Activated CD4-positive, alpha-beta T cell treated with anti-CD3 and anti-CD28 coated beads for 36 hours (primary cell): ENCODE results near the gene DFFA. TPM values are rescaled to one million over a fixed set of nuclear protein-coding genes. Genes with fewer than 3 reads are reported as not detected.

Experiments used
- ATAC-seq: fragments of 200-7000 bp; cut with Tn5 transposase; one replicate; pipeline ENCODE4 v1.10.0; 2021; ENCODE audit warnings: mild to moderate bottlenecking, moderate library complexity
- CTCF ChIA-PET: fragments of 350-600 bp; sonication (Branson Sonifier 250); formaldehyde crosslinking; loops from one replicate; lab custom pipeline; 2021; ENCODE audit warnings: antibody characterized with exemption; lab: Charles Lee
- POLR2A ChIA-PET: fragments of 350-600 bp; sonication (Branson Sonifier 250); formaldehyde crosslinking; loops from one replicate; lab custom pipeline; 2021; ENCODE audit warnings: antibody characterized with exemption, inconsistent platforms; lab: Charles Lee
- DNase-seq: peaks from one replicate; pipeline ENCODE4 v3.0.0-alpha.2; 2020
- H3K27ac Mint-ChIP-seq: one replicate; pipeline ENCODE4 v1.8.0; 2021; ENCODE audit warnings: mixed read lengths
- H3K27me3 Mint-ChIP-seq: one replicate; pipeline ENCODE4 v1.8.0; 2021; ENCODE audit warnings: mixed read lengths
- H3K36me3 Mint-ChIP-seq: one replicate; pipeline ENCODE4 v1.8.0; 2021; ENCODE audit warnings: low read depth, mixed read lengths
- H3K4me1 Mint-ChIP-seq: one replicate; pipeline ENCODE4 v1.8.0; 2021; ENCODE audit warnings: mixed read lengths
- H3K4me3 Mint-ChIP-seq: one replicate; pipeline ENCODE4 v1.8.0; 2021; ENCODE audit warnings: mild to moderate bottlenecking, moderate library complexity, mixed read lengths
- H3K9me3 Mint-ChIP-seq: one replicate; pipeline ENCODE4 v1.8.0; 2021; ENCODE audit warnings: low read depth, mixed read lengths
- intact Hi-C, 2 experiments: fragments of 100-400 bp; cut with DNase I in 1 of 2; cut with micrococcal nuclease in 1 of 2; formaldehyde crosslinking; loops; one replicate each; pipeline versions ENCODE4 v1.14.2 to v1.15.1; 2022 to 2024; cut with DNase I, micrococcal nuclease
- total RNA-seq, 2 experiments: library from RNA; stranded (reverse); gene quantifications; one replicate each; pipeline ENCODE4 v1.2.3, GENCODE V29; 2021

Gene DFFA, protein sequence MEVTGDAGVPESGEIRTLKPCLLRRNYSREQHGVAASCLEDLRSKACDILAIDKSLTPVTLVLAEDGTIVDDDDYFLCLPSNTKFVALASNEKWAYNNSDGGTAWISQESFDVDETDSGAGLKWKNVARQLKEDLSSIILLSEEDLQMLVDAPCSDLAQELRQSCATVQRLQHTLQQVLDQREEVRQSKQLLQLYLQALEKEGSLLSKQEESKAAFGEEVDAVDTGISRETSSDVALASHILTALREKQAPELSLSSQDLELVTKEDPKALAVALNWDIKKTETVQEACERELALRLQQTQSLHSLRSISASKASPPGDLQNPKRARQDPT
- 10 to 100 TPM; 45.7 to 46.4 TPM for total RNA-seq

DNA sequence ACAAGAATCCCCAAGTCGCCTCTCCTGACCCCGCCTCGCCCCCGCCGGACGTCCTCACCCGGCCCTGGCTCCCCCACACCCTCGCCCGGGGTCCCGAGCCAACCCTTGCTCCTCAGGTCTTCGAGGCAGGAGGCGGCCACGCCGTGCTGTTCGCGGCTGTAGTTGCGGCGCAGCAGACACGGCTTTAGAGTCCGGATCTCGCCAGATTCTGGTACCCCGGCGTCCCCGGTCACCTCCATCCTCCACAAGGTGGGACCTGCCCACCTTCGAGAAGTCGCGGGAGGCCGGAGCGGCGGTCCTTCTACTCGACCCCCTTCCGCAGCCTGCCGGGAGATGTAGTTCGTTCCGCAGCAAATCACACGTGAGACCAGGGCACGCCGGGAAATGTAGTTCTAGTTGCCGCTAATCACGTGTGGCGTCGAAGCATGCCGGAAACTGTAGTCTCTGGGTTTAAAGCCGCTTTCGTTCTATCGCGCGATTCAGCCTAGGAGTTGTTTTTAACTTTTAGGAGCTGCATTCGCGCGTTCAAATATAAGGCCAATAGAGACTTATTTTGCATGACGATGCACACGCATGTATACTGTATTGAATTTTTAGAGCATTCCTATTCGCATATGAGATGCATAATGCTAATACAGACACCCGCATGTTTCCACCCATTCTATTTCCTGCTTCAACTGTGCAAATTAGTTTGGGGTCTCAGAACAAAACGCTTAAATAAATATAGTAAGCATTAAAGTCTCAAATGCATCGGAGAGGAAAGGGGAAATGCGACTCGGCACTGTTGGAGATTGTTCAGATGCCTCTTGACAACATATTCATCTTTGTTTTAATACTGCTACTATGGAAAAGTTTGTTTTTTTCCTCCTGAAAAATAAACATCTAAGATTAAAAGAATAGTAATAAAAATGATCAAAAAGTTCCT lies at the start of gene DFFA:
TSS of gene DFFA (minus strand) at position 310 of the 925 bp plus-strand sequence. CDS start at position 239, 71 bp downstream.
- peaks cover 17% of the 10 kb centered on the region for H3K36me3 Mint-ChIP-seq
- CTCF ChIA-PET: interaction anchor here (1.5 to 2.1 kb wide), 3 partner anchors 22 to 43 kb away, joined by 3 to 7 read pairs (median 6); no protein-coding TSS in a partner anchor
- peak; percentile 83 for ATAC-seq
- DNase-seq: peak; percentile 96
- intact Hi-C loops: loop anchor here (1.0 to 10.0 kb wide), 13 partner anchors 39 to 1332 kb away; partner anchors contain the start of genes CENPS (in 2 of the 2), CLCN6 (in 1 of the 2), CTNNBIP1 (in 1 of the 2) and EXOSC10 (in 1 of the 2)
- peak within 1 kb of the TSS; percentile 92 for H3K27ac Mint-ChIP-seq
- no peaks in the 10 kb centered on the region for H3K9me3 Mint-ChIP-seq
- peak within 1 kb of the TSS; percentile 97 for H3K4me3 Mint-ChIP-seq
- H3K4me1 Mint-ChIP-seq: peaks cover 38% of the 10 kb centered on the region
- H3K27me3 Mint-ChIP-seq: no peaks in the 10 kb centered on the region
- POLR2A ChIA-PET: no interaction called here

- intact Hi-C loops: no loop called here
- no peaks in the 10 kb centered on the region for H3K9me3 Mint-ChIP-seq
- H3K27me3 Mint-ChIP-seq: no peaks in the 10 kb centered on the region
- H3K36me3 Mint-ChIP-seq: peaks cover 2% of the 10 kb centered on the region
- CTCF ChIA-PET: interaction anchor here (0.6 to 3.6 kb wide), 2 partner anchors 27 to 52 kb away, joined by 3 to 18 read pairs; no protein-coding TSS in a partner anchor
- no peak overlapping the region for H3K4me3 Mint-ChIP-seq
- ATAC-seq: peak; percentile 47
- no peak for DNase-seq
- H3K27ac Mint-ChIP-seq: peak overlapping the region; percentile 39
- peaks cover 41% of the 10 kb centered on the region for H3K4me1 Mint-ChIP-seq
- POLR2A ChIA-PET: no interaction called here
Observed at GRCh38 chr1:10521537-10522157, 49.3 kb upstream of the DFFA start.

- POLR2A ChIA-PET: no interaction called here
- CTCF ChIA-PET: interaction anchor here (0.6 to 3.6 kb wide), 2 partner anchors 12 to 26 kb away, joined by 3 to 18 read pairs; no protein-coding TSS in a partner anchor
- ATAC-seq (no peak), DNase-seq (no peak)
- peaks cover 2% of the 10 kb centered on the region for H3K36me3 Mint-ChIP-seq
- no peak overlapping the region for H3K27ac Mint-ChIP-seq
- H3K4me3 Mint-ChIP-seq: no peak overlapping the region
- H3K27me3 Mint-ChIP-seq: no peaks in the 10 kb centered on the region
- intact Hi-C loops: no loop called here
- peaks cover 47% of the 10 kb centered on the region for H3K4me1 Mint-ChIP-seq
- H3K9me3 Mint-ChIP-seq: no peaks in the 10 kb centered on the region
Observed at GRCh38 chr1:10520952-10521351, 48.6 kb upstream of the DFFA start.

DNA sequence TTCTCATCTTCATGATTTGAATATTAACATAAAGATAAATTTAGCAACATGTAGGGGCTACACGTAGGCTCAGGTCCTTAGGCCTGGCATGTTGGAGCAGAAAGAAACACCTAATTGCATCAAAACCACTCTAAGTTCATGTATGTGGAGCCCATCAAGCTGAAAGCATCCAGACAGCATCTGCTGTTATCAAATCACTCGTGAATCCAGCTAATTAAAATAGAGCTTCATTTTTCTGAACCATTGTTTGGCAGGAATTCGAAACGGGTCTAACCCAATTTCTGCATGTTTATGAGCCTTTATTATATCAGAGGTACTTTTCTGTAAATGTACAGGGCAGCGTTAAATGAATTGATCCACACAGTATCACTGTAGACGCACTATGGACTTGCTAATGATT lies 48.2 kb upstream of the DFFA start:
- Mint-ChIP-seq H3K27ac (no peak overlapping the region), H3K36me3 (peaks cover 2% of the 10 kb centered on the region), H3K4me3 (no peak overlapping the region), H3K4me1 (peaks cover 51% of the 10 kb centered on the region), H3K27me3 (no peaks in the 10 kb centered on the region), H3K9me3 (no peaks in the 10 kb centered on the region)
- intact Hi-C loops: no loop called here
- ChIA-PET CTCF (interaction anchor here (0.6 kb wide), 1 partner anchor 11 kb away, joined by 3 read pairs; no protein-coding TSS in a partner anchor), POLR2A (no interaction called here)
- ATAC-seq (no peak), DNase-seq (no peak)

DNA sequence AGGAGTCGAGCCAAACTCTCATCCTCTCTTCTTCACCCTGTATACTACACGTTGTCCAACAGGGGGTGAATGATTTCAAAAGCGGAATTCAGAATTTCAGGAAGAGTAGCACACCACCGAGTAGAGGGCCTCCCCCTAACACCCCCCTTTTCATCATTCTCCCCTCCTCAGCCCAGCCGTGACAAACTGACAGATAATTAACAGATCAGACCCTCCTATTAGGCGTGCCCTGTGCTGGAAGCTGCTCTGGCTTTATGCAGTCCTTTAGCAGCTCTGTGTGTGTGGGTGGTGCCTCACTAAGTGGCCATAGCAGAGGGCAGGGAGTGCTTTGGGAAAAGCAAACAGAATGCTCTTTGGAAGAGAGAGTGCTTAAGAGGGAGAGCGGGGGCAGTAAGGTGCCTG lies 46.7 kb upstream of the DFFA start:
- ChIA-PET CTCF (interaction anchor here (1.0 to 1.1 kb wide), 2 partner anchors 8 to 18 kb away, joined by 3 read pairs; no protein-coding TSS in a partner anchor), POLR2A (no interaction called here)
- ATAC-seq: no peak
- no peak for DNase-seq
- H3K27ac Mint-ChIP-seq: no peak overlapping the region
- peaks cover 57% of the 10 kb centered on the region for H3K4me1 Mint-ChIP-seq
- H3K4me3 Mint-ChIP-seq: no peak overlapping the region
- no peaks in the 10 kb centered on the region for H3K27me3 Mint-ChIP-seq
- H3K9me3 Mint-ChIP-seq: no peaks in the 10 kb centered on the region
- peaks cover 2% of the 10 kb centered on the region for H3K36me3 Mint-ChIP-seq
- intact Hi-C loops: loop anchor here (10.0 kb wide), 2 partner anchors 276 to 496 kb away; partner anchors contain the start of genes CASZ1 (in 1 of the 2) and TARDBP (in 1 of the 2)

DNA sequence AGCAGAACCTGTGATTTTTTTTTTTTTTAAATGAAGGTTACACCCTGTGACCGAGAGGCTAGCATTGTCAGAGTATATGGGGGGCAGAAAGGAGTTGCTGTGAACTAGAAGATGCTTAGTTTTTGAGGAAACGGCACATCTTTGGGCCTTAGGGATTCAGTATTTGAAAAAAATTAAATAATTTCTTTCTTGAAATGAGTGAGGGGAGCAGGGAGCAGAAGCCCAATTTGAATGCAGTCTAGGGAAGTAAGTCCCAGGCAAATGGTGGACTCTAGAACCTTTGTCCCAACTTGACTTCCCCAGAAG lies 45.3 kb upstream of the DFFA start:
- Mint-ChIP-seq H3K27ac (no peak overlapping the region), H3K27me3 (no peaks in the 10 kb centered on the region), H3K9me3 (no peaks in the 10 kb centered on the region), H3K4me3 (no peak overlapping the region), H3K36me3 (peaks cover 2% of the 10 kb centered on the region), H3K4me1 (peaks cover 65% of the 10 kb centered on the region)
- ChIA-PET CTCF (interaction anchor here (0.6 to 1.1 kb wide), 2 partner anchors 11 to 25 kb away, joined by 3 read pairs; no protein-coding TSS in a partner anchor), POLR2A (no interaction called here)
- no peak for DNase-seq
- intact Hi-C loops: loop anchor here (10.0 kb wide), 2 partner anchors 277 to 497 kb away; partner anchors contain the start of genes CASZ1 (in 1 of the 2) and TARDBP (in 1 of the 2)
- ATAC-seq: no peak

DNA sequence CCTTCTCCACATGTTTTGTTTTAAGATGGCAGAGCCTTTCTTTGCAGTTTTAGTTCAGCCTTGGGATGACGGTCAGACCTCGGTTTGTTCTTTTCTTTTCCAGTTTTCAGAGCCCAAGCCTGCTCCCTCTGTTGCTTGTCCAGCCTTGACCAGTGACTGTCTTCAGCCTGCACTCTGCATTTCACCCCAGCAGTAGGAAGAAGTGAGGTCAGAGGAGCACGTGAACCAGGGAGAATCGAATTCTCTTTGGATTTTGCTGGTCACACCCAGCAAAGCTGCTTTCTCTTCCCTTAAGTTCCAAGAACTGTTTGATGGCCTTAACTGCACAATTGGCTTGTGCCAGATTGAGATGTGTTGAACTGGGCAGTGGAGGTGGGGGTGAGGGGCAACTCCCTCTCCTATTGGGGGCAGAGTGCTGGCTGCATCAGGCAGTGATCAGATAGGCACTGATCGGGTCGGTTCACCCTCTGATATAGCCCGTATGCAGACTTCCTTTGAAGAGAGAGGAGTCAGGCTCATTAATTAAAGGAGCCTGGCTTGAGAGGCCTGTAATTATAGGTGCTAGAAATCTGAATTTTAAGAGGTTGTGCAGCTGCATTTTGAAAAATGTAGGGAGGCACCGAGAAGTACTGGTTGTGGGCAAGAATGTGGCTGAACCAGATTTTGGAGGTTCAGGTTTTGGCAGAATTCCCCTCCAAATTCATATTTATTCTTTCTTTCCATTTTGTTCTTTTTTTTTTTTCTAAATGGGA lies 44.8 kb upstream of the DFFA start:
- Mint-ChIP-seq H3K36me3 (peaks cover 2% of the 10 kb centered on the region), H3K27me3 (no peaks in the 10 kb centered on the region), H3K4me3 (no peak overlapping the region), H3K27ac (no peak overlapping the region), H3K9me3 (no peaks in the 10 kb centered on the region), H3K4me1 (peaks cover 63% of the 10 kb centered on the region)
- CTCF ChIA-PET: interaction anchor here (0.6 to 1.1 kb wide), 3 partner anchors 9 to 423 kb away, joined by 3 to 5 read pairs (median 4); no protein-coding TSS in a partner anchor
- POLR2A ChIA-PET: no interaction called here
- DNase-seq (no peak), ATAC-seq (no peak)
- intact Hi-C loops: loop anchor here (10.0 kb wide), 2 partner anchors 278 to 498 kb away; partner anchors contain the start of genes CASZ1 (in 1 of the 2) and TARDBP (in 1 of the 2)

DNA sequence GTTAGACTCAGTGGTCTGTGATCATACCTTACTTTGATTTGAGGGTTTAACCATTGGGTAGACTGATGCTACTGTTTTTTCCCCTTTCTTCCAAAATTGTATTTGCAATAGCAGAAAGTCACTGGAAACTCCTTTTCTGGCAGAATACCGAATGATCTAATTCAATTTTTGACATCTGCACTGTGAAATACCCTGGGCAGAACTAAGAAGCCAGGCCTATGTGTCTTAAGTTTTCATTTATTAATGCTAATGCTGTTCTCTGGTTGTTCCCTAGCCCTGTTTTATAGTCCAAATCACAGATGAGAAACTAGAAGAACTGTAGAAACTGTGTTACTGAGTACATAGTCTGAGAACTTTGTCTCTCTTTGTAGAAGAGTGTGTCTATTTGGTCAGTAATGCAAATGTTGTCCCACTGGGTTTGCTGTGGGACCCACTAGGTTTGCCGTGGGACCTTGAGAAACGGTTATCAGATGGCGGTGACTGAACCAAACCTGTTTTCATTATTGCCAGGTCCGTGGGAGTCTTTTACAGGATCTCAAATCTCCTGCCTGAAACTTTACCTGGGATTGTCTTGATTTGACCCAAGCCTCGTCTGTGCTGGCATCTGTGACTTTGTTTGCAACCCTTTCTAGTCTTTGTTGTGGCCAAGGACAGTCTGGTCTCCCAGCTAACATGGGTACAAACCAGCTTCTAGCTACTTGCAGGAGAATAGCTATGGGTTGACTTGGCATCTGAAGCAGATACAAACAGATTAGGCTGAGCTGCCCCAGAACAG lies 43.8 kb upstream of the DFFA start:
- no peak overlapping the region for H3K4me3 Mint-ChIP-seq
- no peak for DNase-seq

DNA sequence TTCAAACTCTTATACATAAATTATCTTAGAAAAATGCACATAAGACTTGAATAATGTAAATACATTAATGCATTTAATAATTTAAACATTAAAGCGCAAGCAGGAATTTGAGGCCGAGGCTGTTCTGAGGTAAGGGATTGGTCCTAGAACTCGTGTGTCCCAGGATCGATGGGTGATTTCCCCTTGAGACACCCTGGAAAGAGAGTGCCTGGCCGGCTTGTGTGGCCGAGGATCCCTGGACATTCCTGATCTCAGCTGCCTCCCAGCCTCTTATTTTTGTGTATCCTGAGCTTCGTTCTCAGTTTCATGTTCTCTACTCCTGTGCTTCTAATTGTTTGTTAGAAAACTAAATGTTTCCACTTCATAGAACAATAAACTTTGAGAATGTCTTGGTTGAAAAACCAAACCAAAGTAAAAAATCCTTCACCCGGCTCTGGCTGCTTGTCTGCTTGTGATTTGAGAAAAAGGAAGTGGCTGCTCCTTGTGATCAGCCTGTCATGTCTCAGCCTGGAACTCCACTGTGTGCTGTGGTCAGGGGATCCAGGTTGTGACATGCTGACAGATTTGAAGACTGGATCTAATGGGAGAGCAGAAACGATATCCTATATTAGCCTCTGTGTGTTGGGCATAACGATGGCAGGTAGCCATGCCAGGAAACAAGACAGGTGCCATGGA lies 43.1 kb upstream of the DFFA start:
- H3K4me1 Mint-ChIP-seq: peaks cover 66% of the 10 kb centered on the region
- POLR2A ChIA-PET: no interaction called here
- no peak for DNase-seq

More for the DNA sequence above, 43.8 kb upstream of the DFFA start:
- H3K27ac Mint-ChIP-seq: no peak overlapping the region
- peaks cover 63% of the 10 kb centered on the region for H3K4me1 Mint-ChIP-seq
- H3K9me3 Mint-ChIP-seq: no peaks in the 10 kb centered on the region
- peaks cover 2% of the 10 kb centered on the region for H3K36me3 Mint-ChIP-seq
- ChIA-PET POLR2A (no interaction called here), CTCF (interaction anchor here (0.5 to 10.5 kb wide), 4 partner anchors 9 to 424 kb away, joined by 3 to 133 read pairs (median 4); no protein-coding TSS in a partner anchor)
- ATAC-seq: no peak
- intact Hi-C loops: loop anchor here (10.0 kb wide), 2 partner anchors 279 to 499 kb away; partner anchors contain the start of genes CASZ1 (in 1 of the 2) and TARDBP (in 1 of the 2)
- H3K27me3 Mint-ChIP-seq: no peaks in the 10 kb centered on the region

More for the DNA sequence above, 43.1 kb upstream of the DFFA start:
- Mint-ChIP-seq H3K27me3 (no peaks in the 10 kb centered on the region), H3K4me3 (no peak overlapping the region), H3K9me3 (no peaks in the 10 kb centered on the region), H3K27ac (no peak overlapping the region), H3K36me3 (peaks cover 2% of the 10 kb centered on the region)
- no peak for ATAC-seq
- CTCF ChIA-PET: interaction anchor here (10.5 kb wide), 1 partner anchor 19 kb away, joined by 133 read pairs; no protein-coding TSS in a partner anchor
- intact Hi-C loops: loop anchor here (10.0 kb wide), 2 partner anchors 279 to 499 kb away; partner anchors contain the start of genes CASZ1 (in 1 of the 2) and TARDBP (in 1 of the 2)
